Inferior parietal cortex (tissue), 1 donor: ENCODE measurements around the gene TOPORS.
"Not testable (repeated sequence)": the region's sequence is repeated elsewhere in the genome, so short reads cannot be mapped to it uniquely, and the experiment has no call there.

ENCODE experiments used
- DNase-seq: peaks from one replicate; pipeline ENCODE4 v3.0.0-alpha.2; 2016; ENCODE audit errors: extremely low spot score

The TOPORS gene

GRCh38 chr9:32552172-32552872, at the start of gene TOPORS, which contains the start of gene SMIM27:
Gene TOPORS (minus strand): TSS chr9:32552586. CDS start chr9:32552436, 150 bp downstream.
Gene SMIM27 (plus strand): TSS chr9:32552327. CDS start chr9:32552435, 108 bp downstream.
- peak; percentile 97 for DNase-seq

- not testable (repeated sequence) for DNase-seq
Observed at GRCh38 chr9:32599021-32599420, 46.6 kb upstream of the TOPORS start.

DNA sequence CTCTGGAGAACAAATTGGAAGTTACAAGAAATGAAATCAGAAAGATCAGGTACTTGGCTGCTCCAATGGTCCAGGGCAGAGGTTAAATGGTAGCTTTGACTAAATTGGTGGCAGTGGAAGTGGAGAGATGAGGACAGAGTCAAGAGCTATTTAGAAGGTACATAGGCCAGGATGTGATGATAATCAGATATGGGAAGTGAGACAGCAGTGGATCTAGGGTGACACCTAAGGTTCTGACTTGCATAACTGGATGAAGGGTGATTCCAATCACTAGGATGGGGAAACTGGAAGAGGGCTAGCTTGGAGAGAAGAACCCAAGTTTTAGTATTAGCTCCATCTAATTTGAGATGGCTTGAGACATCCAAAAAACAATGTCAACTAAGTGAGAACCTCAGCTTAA, 44.5 kb upstream of the TOPORS start:
- no peak for DNase-seq

DNA sequence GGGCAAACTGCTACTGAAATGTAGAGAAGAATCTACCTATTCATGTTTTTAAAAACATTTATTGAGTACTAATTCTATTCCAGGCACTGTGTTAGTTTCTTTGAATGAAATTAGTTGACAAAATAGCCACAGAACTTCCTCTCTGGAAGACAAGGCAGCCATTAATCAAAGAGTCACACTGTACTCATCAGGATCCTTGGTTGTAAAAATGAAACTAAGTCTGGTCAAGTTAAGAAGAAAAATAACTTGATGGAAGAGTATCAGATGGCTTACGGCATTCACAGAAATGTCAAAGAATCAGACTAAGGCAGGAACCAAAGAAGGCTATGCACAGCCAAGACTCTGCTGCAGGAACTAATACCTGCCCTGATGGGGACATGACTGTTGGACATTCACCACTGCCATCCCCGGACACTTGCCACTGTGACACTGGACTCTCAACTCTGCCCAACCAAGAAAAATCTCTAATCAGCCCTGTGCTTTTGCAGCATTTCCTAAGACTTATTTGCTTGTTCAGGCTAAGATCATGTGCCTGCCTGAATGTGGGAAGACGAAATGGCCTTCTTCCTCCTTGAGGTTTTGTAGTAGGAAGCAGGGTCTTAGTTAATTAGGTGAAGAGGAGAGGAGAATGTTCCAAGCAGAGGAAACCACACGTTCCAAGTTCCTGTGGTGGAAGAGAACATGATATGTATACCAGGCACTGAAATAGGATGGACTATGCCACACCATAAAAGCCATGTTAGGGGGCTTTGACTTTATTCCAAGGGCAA, 43.9 kb upstream of the TOPORS start:
- DNase-seq = no peak

DNA sequence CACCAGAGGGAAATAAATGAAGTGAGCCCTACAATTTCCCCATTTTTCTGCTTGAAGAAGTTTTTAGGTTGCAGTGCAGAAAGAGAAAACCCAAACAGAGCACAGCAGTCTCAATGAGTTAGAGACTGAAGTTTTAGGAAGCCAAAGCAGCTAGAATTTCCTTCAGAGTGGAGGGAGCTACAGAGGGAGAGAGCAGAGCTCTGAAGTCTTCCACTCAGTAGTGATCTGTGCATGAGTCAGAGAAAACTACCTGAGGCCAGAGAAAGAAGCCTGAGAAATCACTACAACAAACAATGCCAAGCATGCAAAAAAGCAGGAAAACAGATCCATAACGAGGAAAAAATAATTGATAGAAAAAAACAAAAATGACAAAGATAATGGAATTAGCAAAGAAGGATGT, 38.5 kb upstream of the TOPORS start:
- no peak for DNase-seq

DNA sequence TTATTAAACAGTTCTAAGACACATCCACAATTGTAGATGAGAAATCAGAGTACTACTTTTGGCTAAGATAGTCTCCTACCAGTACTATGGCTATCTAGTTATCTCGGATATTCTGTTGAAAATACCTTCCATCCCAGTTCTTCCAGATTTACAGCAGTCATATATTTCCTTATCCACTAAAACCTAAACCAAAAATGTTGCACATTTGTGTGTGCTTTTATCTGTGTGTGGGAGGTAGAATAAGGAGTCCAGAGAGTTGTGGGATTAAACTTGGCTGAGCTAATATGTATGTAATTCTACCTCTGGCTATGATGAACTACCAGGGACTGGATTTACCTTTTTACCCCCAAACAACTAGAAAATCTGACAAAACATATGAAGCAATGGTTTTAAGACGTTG, 38.1 kb upstream of the TOPORS start:
- no peak for DNase-seq

- peak; percentile 69 for DNase-seq
Observed at GRCh38 chr9:32589083-32589723, 36.8 kb upstream of the TOPORS start.

DNA sequence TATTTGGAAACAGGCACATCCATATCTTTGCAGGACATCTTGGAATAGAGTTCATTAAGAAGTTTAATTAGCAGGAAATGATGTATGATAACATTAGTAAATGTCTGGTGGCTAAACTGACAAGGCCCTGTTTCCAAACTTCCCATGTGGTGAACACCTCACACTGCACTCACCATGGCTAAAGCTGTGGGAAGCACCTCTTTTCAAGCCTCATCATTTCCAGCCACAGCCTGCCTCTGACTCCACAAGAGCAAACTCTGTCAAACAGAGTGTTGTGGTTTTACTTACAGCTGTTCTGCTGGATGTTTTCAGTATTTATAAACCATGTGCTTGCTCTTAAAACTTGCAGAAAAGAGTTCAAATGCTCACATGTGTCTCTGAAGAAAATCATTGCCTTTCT, 35.5 kb upstream of the TOPORS start:
- no peak for DNase-seq

DNA sequence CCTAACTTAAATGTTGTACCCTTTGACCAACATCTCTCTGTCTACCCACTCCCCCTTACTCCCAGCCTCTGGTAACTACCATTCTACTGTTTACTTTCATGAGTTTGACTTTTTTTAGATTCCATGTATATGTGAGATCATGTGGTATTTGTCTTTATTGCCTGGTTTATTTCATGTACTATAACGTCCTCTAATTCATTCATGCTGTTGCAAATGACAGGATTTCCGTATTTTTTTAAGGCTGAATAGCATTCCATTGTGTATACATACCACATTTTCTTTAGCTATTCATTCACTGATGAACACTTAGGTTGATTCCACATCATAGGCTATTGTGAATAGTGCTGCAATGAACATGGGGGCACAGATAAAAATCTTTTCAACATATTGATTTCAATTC, 32.4 kb upstream of the TOPORS start:
- DNase-seq = no peak

DNA sequence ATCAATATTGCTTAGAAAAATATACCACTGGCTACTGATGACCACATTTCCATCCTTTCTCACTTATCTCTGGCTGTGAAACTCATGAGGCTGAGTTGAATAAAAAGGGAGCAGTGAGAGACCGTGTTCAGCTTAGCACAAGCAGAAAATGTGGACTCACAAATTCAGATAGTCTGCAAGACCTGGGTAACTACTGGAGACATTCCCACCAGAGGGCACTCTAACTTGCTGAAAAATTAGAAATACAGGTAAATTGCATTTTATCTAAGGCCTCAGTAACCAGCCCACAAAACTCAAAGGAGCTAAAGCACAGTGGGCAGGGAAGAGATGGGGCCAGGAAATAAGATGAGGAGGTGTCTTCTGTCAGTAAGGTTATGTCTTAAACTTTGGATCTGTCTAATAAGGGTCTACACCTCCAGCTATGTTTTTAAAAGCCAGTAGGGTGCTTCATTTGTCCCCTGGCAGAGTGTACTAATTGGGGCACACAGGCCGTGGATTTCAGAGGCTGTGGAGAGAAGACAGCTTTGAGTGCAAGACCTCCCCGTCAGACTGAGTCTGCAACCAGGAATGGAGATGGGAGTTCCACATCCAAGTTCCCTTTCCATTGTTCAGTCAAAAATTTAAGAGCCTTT, 29.2 kb upstream of the TOPORS start:
- DNase-seq = peak; percentile 69

DNA sequence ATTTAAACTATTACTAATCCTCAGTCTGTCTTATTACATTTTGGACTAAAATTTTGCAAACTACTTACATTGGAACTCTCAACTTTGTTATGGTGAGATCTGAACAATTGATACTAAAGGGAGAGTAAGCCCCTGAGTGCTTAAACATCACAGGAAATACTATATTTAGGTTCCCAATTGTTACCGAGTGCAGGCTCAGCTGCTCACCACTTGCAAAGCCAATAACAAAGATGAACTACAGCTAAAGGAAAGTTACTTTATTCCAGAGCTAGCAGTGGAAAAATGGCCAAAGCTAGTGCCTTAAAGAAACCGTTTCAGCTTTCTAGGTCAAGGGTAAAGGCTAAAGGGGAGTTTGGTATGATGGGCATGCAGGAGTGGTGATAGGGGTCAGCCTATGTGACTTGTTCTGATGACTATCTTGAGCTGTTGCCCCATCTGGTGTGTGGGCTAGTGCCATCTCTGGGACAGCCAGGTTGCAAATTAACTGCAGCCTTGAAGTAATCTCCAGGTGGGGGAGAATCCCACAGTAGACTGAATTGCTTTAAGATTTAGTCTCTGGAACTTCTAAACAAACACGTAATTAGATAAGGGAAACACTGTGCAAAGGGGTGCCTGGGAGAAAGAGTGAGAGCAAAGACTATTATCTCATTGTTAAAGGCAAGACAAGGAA, 28.4 kb upstream of the TOPORS start:
- no peak for DNase-seq

DNA sequence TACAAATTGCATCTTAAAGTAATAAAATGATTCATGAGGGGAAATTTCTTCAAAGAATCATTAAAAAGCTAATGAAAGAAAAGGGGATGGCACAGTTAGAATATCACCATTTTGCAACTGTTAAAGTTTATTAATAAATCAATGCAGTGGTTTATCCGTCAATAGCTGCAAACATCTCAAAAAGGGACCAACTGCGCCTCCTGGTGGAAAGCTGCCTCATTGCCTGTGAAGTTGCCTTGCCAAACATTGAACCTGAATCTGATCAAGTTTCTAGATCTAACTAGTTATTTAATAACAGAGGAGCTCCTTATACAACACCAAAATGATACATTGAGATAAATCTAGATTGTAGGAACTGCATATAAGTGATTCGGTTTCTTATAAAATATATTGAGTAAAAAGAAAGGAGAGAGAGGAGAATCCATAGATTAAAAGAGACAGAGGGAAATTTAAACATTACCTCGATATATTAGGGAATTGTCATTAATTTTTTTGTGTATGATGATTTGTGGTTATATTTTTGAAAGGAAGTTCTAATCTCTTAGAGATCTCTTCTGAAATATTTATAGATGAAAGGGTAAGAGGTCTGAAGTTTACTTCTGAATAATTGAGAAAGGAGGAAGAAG, 27.4 kb upstream of the TOPORS start:
- DNase-seq = peak; percentile 86

DNA sequence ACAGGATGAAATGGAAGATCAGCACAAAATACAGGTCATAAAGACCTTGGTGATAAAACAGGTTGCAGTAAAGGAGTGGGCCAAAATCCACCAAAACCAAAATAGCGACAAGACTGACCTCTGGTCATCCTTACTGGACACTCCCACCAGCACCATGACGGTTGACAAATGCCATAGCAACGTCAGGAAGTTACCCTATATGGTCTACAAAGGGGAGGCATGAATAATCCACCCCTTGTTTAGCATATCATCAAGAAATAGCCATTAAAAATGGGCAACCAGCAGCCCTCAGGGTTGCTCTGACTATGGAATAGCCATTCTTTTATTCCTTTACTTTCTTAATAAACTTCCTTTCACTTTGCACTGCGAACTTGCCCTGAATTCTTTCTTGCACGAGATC, 26.6 kb upstream of the TOPORS start:
- no peak for DNase-seq

- DNase-seq = no peak
Observed at GRCh38 chr9:32577316-32577715, 24.9 kb upstream of the TOPORS start.

DNA sequence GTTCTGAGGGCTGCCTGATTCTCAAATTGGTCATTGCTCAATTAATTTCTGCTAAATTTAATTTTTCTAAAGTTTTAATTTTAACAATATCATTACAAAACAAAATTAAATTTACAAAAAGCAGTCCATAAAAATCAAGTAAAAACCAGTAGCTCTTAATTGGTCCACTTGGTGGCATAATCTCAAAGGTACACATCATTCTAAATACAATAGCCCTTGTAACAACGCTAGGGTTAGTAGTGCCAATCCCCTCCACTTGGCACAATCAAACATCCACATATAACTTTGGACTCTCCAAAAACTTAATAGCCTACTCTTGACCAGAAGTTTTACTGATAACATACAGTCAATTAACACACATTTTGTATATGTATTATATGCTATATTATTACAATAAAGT, 22.5 kb upstream of the TOPORS start:
- DNase-seq = no peak

DNA sequence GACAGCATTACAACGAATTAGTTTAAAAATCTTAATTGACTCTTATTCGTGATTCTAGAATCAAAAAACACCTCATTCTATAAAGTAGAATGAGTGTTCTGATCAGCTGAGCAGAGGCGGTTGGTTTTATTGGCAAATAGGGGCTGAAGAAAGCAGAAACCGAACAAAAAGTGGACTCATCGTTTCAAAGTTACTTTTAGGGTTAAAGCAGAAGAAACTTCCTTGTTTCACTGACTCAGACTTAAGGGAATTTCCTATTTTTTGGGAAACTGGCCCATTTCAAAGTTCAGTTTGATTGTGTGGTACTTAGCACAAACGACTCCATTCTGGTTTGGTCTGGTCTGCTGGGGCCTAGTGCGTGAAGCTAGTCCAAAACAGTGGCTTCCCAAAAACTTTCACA, 21.4 kb upstream of the TOPORS start:
- no peak for DNase-seq

DNA sequence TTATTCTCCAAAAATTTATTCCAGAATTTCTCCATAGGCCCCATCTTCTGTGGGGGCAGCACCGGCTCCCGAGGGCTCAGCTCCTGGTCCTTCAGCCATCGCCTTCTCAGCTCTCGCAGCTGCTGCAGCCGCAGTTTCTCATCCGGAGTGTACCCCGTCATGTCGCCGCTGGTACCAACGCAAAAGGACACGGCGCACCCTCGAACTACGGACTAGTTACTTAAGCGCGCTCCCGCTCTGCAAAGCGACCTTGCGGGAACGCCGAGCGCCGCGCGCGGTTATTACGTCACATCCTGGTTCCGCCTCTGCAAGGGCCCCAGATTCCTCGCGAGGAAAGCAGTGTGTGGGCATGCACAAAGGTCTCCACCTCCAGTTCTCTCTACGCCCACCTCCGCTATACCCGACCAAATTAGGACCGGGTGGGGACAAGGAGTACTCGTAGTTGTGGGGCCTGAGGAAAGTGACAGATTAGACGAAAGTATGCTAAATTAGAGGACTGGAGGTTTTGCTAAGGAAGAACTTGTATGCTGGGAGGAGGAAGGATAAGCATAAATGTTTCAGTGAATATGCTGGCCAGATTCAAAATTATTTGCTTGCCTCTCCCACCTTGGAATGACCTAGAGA, 20.6 kb upstream of the TOPORS start, which contains the start of gene NDUFB6:
NDUFB6 (minus strand) TSS at position 260 of the 624 bp plus-strand sequence; CDS start at position 161, 99 bp downstream.
- DNase-seq = peak; percentile 96

- DNase-seq = peak; percentile 75
Observed at GRCh38 chr9:32571969-32572899, 19.8 kb upstream of the TOPORS start.

- DNase-seq = no peak
Observed at GRCh38 chr9:32570262-32570661, 17.9 kb upstream of the TOPORS start.
